DOHH2 (cell line): ENCODE results near the gene AGR3.

Source experiments
- H3F3A ChIP-seq: fragments of 200-600 bp; sonication (generic), shearing (Covaris generic); 2 replicates; pipeline ENCODE4 v1.6.0; 2016; ENCODE audit warnings: antibody characterized with exemption, mild to moderate bottlenecking; ENCODE audit not compliant: control insufficient read depth, insufficient read depth
- H3K27ac ChIP-seq: fragments of 200-600 bp; sonication (generic); 2 replicates; pipeline ENCODE4 v1.5.1; 2014; ENCODE audit warnings: low read depth, mild to moderate bottlenecking, low read length, moderate library complexity
- H3K27me3 ChIP-seq: fragments of 200-600 bp; sonication (generic); 2 replicates; pipeline ENCODE4 v1.6.1; 2014; ENCODE audit warnings: mild to moderate bottlenecking, low read length, mixed read lengths; ENCODE audit not compliant: control insufficient read depth
- H3K36me3 ChIP-seq: fragments of 200-600 bp; sonication (generic); 2 replicates; pipeline ENCODE4 v1.6.1; 2014; ENCODE audit warnings: mild to moderate bottlenecking, low read length, moderate library complexity, mixed read lengths; ENCODE audit not compliant: control insufficient read depth
- H3K4me1 ChIP-seq: fragments of 200-600 bp; sonication (generic); 2 replicates; pipeline ENCODE4 v1.6.1; 2014; ENCODE audit warnings: mild to moderate bottlenecking, low read length, mixed read lengths; ENCODE audit not compliant: control insufficient read depth
- H3K4me2 ChIP-seq: fragments of 200-600 bp; sonication (generic); 2 replicates; pipeline ENCODE4 v1.6.0; 2014; ENCODE audit warnings: mild to moderate bottlenecking, low read length, moderate library complexity
- H3K4me3 ChIP-seq: fragments of 200-600 bp; sonication (generic); 2 replicates; pipeline ENCODE4 v1.5.1; 2014; ENCODE audit warnings: mild to moderate bottlenecking, low read length, mixed read lengths
- H3K79me2 ChIP-seq: fragments of 200-600 bp; sonication (generic); 2 replicates; pipeline ENCODE4 v1.6.1; 2014; ENCODE audit warnings: mild to moderate bottlenecking, low read length, mixed read lengths; ENCODE audit not compliant: control insufficient read depth
- H3K9me2 ChIP-seq: fragments of 200-600 bp; sonication (generic); replicated peaks from 2 replicates; pipeline ENCODE4 v1.6.1; 2014; ENCODE audit warnings: mild to moderate bottlenecking, low read length, mixed read lengths; ENCODE audit not compliant: control insufficient read depth
- H3K9me3 ChIP-seq: fragments of 200-600 bp; sonication (generic); 2 replicates; pipeline ENCODE4 v1.6.1; 2014; ENCODE audit warnings: antibody characterized with exemption, low read length, mixed read lengths; ENCODE audit not compliant: control insufficient read depth, insufficient read depth
- H4K20me1 ChIP-seq: fragments of 200-600 bp; sonication (generic); 2 replicates; pipeline ENCODE4 v1.6.0; 2014; ENCODE audit warnings: low read depth, mild to moderate bottlenecking, antibody characterized with exemption, low read length, moderate library complexity; ENCODE audit not compliant: control insufficient read depth, insufficient read depth
- EZH2phosphoT487 ChIP-seq: fragments of 200-600 bp; sonication (generic); IDR thresholded peaks from 2 replicates; pipeline ENCODE4 v1.6.1; 2017; ENCODE audit warnings: borderline replicate concordance, mild to moderate bottlenecking, antibody characterized with exemption, low read length, moderate library complexity, mixed read lengths
- TF ChIP-seq, protein P1 (sequence below): fragments of 200-600 bp; sonication (generic); IDR thresholded peaks from one replicate; pipeline ENCODE4 v1.5.1; 2014; ENCODE audit warnings: antibody characterized with exemption, mild to moderate bottlenecking, low read depth, low read length; ENCODE audit not compliant: poor library complexity, severe bottlenecking

The AGR3 gene

DNA sequence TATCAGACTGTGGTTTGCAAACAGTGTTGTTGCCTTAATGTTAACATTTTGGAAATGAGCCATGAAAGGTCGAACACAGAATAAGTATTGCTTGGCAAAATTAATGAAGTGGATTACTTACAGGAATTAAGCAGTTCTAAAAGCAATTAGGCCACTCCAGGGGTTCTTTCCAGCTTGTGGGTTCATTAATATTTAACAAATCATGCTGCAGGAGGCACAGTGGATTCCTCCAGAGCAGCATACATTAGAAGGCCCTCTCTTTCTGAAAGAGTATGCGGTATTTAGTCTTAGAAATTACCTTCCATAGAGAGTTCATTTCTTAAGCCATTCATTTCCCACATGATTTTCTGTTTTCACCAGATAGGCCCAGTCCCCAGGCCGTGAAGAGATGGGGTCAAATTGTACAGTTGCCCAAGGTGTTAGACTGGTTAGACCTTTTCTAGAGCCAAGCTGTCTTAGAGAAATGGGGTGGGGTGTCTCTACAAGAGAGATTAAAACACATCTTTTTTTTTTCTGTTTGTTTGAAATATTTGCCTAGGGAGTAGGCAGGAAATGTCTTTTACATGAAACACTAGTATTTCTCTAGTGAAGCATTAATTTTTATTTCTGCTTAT is 40.0 kb upstream of the AGR3 start:
- Histone ChIP-seq H3K4me2 (peak overlapping the region; percentile 12; the same call in 1 of the 2 replicates), H4K20me1 (no peaks in the 10 kb centered on the region), H3K9me3 (no peaks in the 10 kb centered on the region), H3F3A (no peaks in the 10 kb centered on the region), H3K27ac (no peak overlapping the region), H3K27me3 (no peaks in the 10 kb centered on the region), H3K9me2 (no peaks in the 10 kb centered on the region), H3K4me1 (peaks cover 36% of the 10 kb centered on the region), H3K36me3 (no peaks in the 10 kb centered on the region), H3K4me3 (no peak overlapping the region), H3K79me2 (no peaks in the 10 kb centered on the region)
- TF ChIP-seq EZH2phosphoT487, result no peak
- TF ChIP-seq, protein P1, sequence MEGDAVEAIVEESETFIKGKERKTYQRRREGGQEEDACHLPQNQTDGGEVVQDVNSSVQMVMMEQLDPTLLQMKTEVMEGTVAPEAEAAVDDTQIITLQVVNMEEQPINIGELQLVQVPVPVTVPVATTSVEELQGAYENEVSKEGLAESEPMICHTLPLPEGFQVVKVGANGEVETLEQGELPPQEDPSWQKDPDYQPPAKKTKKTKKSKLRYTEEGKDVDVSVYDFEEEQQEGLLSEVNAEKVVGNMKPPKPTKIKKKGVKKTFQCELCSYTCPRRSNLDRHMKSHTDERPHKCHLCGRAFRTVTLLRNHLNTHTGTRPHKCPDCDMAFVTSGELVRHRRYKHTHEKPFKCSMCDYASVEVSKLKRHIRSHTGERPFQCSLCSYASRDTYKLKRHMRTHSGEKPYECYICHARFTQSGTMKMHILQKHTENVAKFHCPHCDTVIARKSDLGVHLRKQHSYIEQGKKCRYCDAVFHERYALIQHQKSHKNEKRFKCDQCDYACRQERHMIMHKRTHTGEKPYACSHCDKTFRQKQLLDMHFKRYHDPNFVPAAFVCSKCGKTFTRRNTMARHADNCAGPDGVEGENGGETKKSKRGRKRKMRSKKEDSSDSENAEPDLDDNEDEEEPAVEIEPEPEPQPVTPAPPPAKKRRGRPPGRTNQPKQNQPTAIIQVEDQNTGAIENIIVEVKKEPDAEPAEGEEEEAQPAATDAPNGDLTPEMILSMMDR, result no peak

GRCh38 chr7:16921151-16921550 is 39.4 kb upstream of the AGR3 start:
- Histone ChIP-seq H3K36me3 (no peaks in the 10 kb centered on the region), H3K27ac (no peak overlapping the region), H3K79me2 (no peaks in the 10 kb centered on the region), H3K4me2 (no peak overlapping the region), H3K4me3 (no peak overlapping the region), H3K27me3 (no peaks in the 10 kb centered on the region), H3K9me2 (no peaks in the 10 kb centered on the region), H3K9me3 (no peaks in the 10 kb centered on the region), H3F3A (no peaks in the 10 kb centered on the region), H4K20me1 (no peaks in the 10 kb centered on the region), H3K4me1 (peaks cover 38% of the 10 kb centered on the region)
- TF ChIP-seq, protein P1, result no peak
- TF ChIP-seq EZH2phosphoT487, result no peak

GRCh38 chr7:16919440-16919839 is 37.7 kb upstream of the AGR3 start:
- Histone ChIP-seq H3F3A (no peaks in the 10 kb centered on the region), H3K36me3 (no peaks in the 10 kb centered on the region), H3K27ac (no peak overlapping the region), H3K79me2 (no peaks in the 10 kb centered on the region), H3K4me3 (no peak overlapping the region), H3K9me3 (no peaks in the 10 kb centered on the region), H3K9me2 (no peaks in the 10 kb centered on the region), H4K20me1 (no peaks in the 10 kb centered on the region), H3K4me2 (no peak overlapping the region), H3K4me1 (peaks cover 42% of the 10 kb centered on the region), H3K27me3 (no peaks in the 10 kb centered on the region)
- TF ChIP-seq EZH2phosphoT487, result no peak
- TF ChIP-seq, protein P1, result no peak
